ENCODE results near the gene VDAC2. TPM values are rescaled to one million over a fixed set of nuclear protein-coding genes. Genes with fewer than 3 reads are reported as not detected.
"Not testable (repeated sequence)": the region's sequence is repeated elsewhere in the genome, so short reads cannot be mapped to it uniquely, and the experiment has no call there.

VDAC2 gene
- total RNA-seq, 6 experiments from 2014 or later, result 48.3 to 92.7 (median 70.2) TPM

DNA sequence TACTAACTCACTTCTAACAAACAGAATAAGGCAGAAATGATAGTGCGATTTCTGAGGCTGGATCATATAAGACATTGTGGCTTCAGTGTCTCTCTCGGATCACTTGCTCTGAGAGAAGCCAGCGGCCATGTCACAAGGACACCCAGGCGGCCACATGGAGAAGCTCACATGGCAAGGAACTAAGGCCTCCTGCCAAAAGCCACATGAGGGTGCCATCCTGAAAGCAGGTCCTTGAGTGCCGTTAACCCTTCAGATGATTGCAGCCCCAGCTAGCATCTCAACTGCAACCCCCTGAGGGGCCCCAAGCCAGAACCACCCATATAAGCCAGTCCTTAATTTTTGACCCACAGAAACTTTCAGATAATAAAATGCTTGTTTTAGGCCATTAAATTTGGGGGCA lies 6.9 kb upstream of the VDAC2 start:
- no peak overlapping the region for H3K27ac ChIP-seq
- TF ChIP-seq POLR2A (IDR thresholded peaks at IDR 0.05), result no peak
- TF ChIP-seq, protein P1, sequence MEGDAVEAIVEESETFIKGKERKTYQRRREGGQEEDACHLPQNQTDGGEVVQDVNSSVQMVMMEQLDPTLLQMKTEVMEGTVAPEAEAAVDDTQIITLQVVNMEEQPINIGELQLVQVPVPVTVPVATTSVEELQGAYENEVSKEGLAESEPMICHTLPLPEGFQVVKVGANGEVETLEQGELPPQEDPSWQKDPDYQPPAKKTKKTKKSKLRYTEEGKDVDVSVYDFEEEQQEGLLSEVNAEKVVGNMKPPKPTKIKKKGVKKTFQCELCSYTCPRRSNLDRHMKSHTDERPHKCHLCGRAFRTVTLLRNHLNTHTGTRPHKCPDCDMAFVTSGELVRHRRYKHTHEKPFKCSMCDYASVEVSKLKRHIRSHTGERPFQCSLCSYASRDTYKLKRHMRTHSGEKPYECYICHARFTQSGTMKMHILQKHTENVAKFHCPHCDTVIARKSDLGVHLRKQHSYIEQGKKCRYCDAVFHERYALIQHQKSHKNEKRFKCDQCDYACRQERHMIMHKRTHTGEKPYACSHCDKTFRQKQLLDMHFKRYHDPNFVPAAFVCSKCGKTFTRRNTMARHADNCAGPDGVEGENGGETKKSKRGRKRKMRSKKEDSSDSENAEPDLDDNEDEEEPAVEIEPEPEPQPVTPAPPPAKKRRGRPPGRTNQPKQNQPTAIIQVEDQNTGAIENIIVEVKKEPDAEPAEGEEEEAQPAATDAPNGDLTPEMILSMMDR (IDR thresholded peaks at IDR 0.05), result no peak
- intact Hi-C loops (cut with DNase I), result no loop called here
- no peak overlapping the region for H3K4me3 ChIP-seq
- ATAC-seq, result no peak
- WGBS (ENCODE audit: insufficient coverage, low coverage, low lambda C conversion rate, missing lambda C conversion rate), result 92% methylated on average over 2 of the region's 5 CpGs
- H3K4me1 ChIP-seq, result no peaks in the 10 kb centered on the region
- no peaks in the 10 kb centered on the region for H3K27me3 ChIP-seq
- no peak for DNase-seq
- H3K9me3 ChIP-seq, result no peaks in the 10 kb centered on the region
- no peaks in the 10 kb centered on the region for H3K36me3 ChIP-seq

- no peak overlapping the region for H3K27ac ChIP-seq
- DNase-seq (no peak), ATAC-seq (no peak)
- intact Hi-C loops (cut with DNase I), result no loop called here
- WGBS (ENCODE audit: insufficient coverage, low coverage, low lambda C conversion rate, missing lambda C conversion rate), result 90% methylated on average over 2 of the region's 2 CpGs
- no peaks in the 10 kb centered on the region for H3K27me3 ChIP-seq
- no peaks in the 10 kb centered on the region for H3K36me3 ChIP-seq
- H3K9me3 ChIP-seq, result no peaks in the 10 kb centered on the region
- TF ChIP-seq, protein P1 (IDR thresholded peaks at IDR 0.05), result no peak
- TF ChIP-seq POLR2A (IDR thresholded peaks at IDR 0.05), result no peak
- H3K4me3 ChIP-seq, result no peak overlapping the region
- no peaks in the 10 kb centered on the region for H3K4me1 ChIP-seq
Measured at GRCh38 chr10:75205908-75206307, 4.7 kb upstream of the VDAC2 start.

GRCh38 chr10:75206638-75207037 lies 4.0 kb upstream of the VDAC2 start:
- intact Hi-C loops (cut with DNase I); H3K27ac ChIP-seq; H3K9me3 ChIP-seq; ATAC-seq; H3K27me3 ChIP-seq; DNase-seq; H3K4me3 ChIP-seq; H3K4me1 ChIP-seq; H3K36me3 ChIP-seq: not testable (repeated sequence)
- 88% methylated on average over 10 of the region's 14 CpGs for WGBS (ENCODE audit: insufficient coverage, low coverage, low lambda C conversion rate, missing lambda C conversion rate)

DNA sequence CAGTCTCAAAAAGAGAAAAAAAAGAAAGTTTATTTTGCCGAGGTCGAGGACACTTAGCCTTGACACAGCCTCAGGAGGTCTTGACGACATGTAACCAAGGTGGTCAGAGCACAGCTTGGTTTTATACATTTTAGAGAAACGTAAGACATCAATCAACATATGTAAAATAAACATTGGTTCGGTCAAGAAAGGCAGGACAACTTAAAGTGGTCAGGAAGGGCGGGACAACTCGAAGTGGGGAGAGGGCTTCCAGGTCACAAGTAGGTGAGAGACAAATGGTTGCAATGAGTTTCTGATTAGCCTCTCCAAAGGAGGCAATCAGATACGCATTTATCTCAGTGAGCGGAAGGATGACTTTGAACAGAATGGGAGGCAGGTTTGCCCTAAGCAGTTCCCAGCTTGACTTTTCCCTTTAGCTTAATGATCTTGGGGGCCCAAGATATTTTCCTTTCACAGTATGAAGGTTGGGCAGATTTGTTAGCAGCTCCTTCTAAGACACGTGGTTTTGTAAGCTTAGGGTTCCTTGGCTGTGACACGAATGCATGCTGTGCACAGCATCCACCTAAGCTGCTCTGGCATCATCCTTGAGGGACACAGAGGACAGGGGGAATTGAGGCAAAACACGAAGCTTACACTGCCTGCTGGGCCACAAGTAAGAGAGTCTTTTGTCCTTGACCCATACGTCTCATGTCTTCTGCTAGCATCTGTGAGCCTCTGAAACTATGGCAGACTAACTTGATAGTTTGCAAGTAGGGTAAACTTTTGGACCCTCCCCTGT lies 3.3 kb upstream of the VDAC2 start:
- intact Hi-C loops (cut with DNase I), result no loop called here
- WGBS (ENCODE audit: insufficient coverage, low coverage, low lambda C conversion rate, missing lambda C conversion rate), result 65% methylated on average over 11 of the region's 13 CpGs
- H3K4me3 ChIP-seq, result no peak overlapping the region
- H3K36me3 ChIP-seq, result peaks cover 0 to 2% (median 0%) of the 10 kb centered on the region in 4 donors
- DNase-seq (no peak), ATAC-seq (no peak)
- TF ChIP-seq, protein P1 (IDR thresholded peaks at IDR 0.05), result no peak
- no peak for TF ChIP-seq POLR2A (IDR thresholded peaks at IDR 0.05)
- peaks cover 0 to 9% (median 4%) of the 10 kb centered on the region in 4 donors for H3K4me1 ChIP-seq
- H3K9me3 ChIP-seq, result no peaks in the 10 kb centered on the region
- H3K27me3 ChIP-seq, result no peaks in the 10 kb centered on the region
- H3K27ac ChIP-seq, result no peak overlapping the region

DNA sequence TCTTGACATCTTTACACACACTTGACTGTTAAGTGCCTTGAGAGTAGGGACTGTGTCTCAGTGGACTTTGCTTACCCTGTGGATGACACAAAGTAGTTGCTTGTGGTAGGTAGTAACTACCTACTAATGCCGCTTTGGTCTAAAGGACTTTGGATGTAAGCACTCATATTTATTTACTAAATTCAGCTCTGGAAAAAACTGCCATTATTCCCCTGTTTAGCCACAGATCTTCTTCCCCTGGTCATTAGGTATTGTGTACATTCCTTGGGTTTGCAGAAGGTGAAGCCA lies 2.8 kb upstream of the VDAC2 start:
- Histone ChIP-seq H3K4me1 (peaks cover 0 to 14% (median 5%) of the 10 kb centered on the region in 4 donors), H3K9me3 (no peaks in the 10 kb centered on the region), H3K27ac (no peak overlapping the region), H3K27me3 (no peaks in the 10 kb centered on the region), H3K4me3 (no peak overlapping the region), H3K36me3 (peaks cover 0 to 7% (median 0%) of the 10 kb centered on the region in 4 donors)
- intact Hi-C loops (cut with DNase I), result no loop called here
- WGBS (ENCODE audit: insufficient coverage, low coverage, low lambda C conversion rate, missing lambda C conversion rate), result 80% methylated on average over 1 of the region's 1 CpG
- no peak for ATAC-seq
- TF ChIP-seq, protein P1 (IDR thresholded peaks at IDR 0.05), result no peak
- no peak for TF ChIP-seq POLR2A (IDR thresholded peaks at IDR 0.05)
- DNase-seq, result no peak
